ENCODE measurements around the gene IFITM10. TPM values are rescaled to one million over a fixed set of nuclear protein-coding genes. Genes with fewer than 3 reads are reported as not detected.

IFITM10 gene
- total RNA-seq, 4 donors from 2014 or later, result 0.13 to 0.85 (median 0.31) TPM; not detected in 1

- Histone ChIP-seq H3K27ac (no peak overlapping the region), H3K9me3 (peaks cover 0 to 22% (median 0%) of the 10 kb centered on the region in 3 donors), H3K27me3 (peaks cover 100% of the 10 kb centered on the region), H3K36me3 (no peaks in the 10 kb centered on the region), H3K4me1 (peaks cover 0 to 8% (median 0%) of the 10 kb centered on the region in 3 donors), H3K4me3 (no peak overlapping the region)
- no peak for ATAC-seq
- no peak for TF ChIP-seq EP300 (IDR thresholded peaks at IDR 0.05)
- TF ChIP-seq, protein P1, sequence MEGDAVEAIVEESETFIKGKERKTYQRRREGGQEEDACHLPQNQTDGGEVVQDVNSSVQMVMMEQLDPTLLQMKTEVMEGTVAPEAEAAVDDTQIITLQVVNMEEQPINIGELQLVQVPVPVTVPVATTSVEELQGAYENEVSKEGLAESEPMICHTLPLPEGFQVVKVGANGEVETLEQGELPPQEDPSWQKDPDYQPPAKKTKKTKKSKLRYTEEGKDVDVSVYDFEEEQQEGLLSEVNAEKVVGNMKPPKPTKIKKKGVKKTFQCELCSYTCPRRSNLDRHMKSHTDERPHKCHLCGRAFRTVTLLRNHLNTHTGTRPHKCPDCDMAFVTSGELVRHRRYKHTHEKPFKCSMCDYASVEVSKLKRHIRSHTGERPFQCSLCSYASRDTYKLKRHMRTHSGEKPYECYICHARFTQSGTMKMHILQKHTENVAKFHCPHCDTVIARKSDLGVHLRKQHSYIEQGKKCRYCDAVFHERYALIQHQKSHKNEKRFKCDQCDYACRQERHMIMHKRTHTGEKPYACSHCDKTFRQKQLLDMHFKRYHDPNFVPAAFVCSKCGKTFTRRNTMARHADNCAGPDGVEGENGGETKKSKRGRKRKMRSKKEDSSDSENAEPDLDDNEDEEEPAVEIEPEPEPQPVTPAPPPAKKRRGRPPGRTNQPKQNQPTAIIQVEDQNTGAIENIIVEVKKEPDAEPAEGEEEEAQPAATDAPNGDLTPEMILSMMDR (IDR thresholded peaks at IDR 0.05), result no peak
- no peak for TF ChIP-seq POLR2AphosphoS5 (IDR thresholded peaks at IDR 0.05)
- no peak for TF ChIP-seq POLR2A (IDR thresholded peaks at IDR 0.05)
- WGBS, 2 donors (ENCODE audit: low coverage in 1 of 2), result 53 to 68% methylated on average over 4 to 8 of the region's 14 CpGs
Observed at GRCh38 chr11:1733009-1733715, 17.2 kb downstream of the IFITM10 start.

DNA sequence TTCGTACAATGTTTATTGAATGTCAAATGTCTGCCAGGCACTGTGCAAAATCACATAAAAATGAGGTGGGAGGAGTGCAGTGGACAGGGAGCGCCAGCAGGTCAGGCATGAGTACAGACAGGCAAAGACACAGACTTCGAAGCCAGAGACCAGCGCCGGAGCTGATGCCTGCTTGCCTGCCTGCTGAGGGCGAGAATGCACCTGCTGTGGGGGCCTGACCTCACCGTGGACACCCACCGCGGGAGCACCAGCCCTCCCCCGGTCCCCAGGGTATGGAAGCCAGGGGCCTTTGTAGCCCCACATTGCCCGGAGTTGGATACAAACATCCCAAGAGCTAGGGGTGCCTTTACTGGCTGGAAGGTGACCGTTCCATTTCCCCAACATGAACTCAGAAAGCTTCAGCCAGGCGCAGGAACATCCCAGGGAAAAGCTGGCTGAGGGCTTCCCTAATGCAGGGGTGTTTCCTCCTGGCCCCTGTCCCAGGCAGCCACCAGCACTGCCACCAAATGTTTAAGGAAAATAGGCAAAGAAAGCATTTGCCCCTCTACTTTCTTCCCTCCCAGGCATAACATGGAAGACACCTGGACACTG, 17.9 kb downstream of the IFITM10 start:
- no peaks in the 10 kb centered on the region for H3K36me3 ChIP-seq
- no peak for ATAC-seq
- H3K27me3 ChIP-seq, result peaks cover 100% of the 10 kb centered on the region
- TF ChIP-seq EP300 (IDR thresholded peaks at IDR 0.05), result no peak
- no peak for TF ChIP-seq POLR2A (IDR thresholded peaks at IDR 0.05)
- TF ChIP-seq, protein P1 (IDR thresholded peaks at IDR 0.05), result no peak
- TF ChIP-seq POLR2AphosphoS5 (IDR thresholded peaks at IDR 0.05), result no peak
- WGBS, 2 donors (ENCODE audit: low coverage in 1 of 2), result 15 to 26% methylated on average over 6 to 10 of the region's 13 CpGs
- H3K9me3 ChIP-seq, result peaks cover 0 to 18% (median 0%) of the 10 kb centered on the region in 3 donors
- H3K4me1 ChIP-seq, result peaks cover 0 to 8% (median 0%) of the 10 kb centered on the region in 3 donors
- no peak overlapping the region for H3K4me3 ChIP-seq
- no peak overlapping the region for H3K27ac ChIP-seq

DNA sequence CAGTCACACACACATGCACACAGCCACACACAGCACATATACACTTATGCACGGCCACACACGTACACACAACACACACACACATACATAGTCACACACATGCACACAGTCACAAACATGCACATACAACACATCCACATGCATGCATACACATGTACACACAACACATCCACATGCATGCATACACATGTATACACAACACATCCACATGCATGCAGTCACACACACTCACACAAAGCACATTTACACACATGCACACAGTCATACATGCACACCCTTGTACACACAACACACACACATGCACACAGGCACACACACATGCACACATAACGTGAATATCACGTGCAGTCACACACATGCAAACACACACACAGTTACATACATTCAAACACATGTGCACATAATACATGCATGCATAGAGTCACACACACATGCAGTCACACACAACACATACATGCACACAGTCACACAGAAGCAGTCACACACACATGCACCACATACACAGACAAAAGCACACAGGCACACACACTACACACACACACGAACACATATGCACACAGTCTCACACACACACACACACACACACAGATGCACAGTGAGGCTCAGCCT, 18.8 kb downstream of the IFITM10 start:
- 66 to 77% methylated on average over 3 of the region's 5 CpGs for WGBS, 2 donors (ENCODE audit: low coverage in 1 of 2)
- TF ChIP-seq, protein P1 (IDR thresholded peaks at IDR 0.05), result no peak
- Histone ChIP-seq H3K9me3 (peaks cover 0 to 11% (median 0%) of the 10 kb centered on the region in 3 donors), H3K4me1 (peaks cover 0 to 8% (median 0%) of the 10 kb centered on the region in 3 donors), H3K4me3 (no peak overlapping the region), H3K27me3 (peaks cover 100% of the 10 kb centered on the region), H3K36me3 (no peaks in the 10 kb centered on the region), H3K27ac (no peak overlapping the region)
- no peak for ATAC-seq

DNA sequence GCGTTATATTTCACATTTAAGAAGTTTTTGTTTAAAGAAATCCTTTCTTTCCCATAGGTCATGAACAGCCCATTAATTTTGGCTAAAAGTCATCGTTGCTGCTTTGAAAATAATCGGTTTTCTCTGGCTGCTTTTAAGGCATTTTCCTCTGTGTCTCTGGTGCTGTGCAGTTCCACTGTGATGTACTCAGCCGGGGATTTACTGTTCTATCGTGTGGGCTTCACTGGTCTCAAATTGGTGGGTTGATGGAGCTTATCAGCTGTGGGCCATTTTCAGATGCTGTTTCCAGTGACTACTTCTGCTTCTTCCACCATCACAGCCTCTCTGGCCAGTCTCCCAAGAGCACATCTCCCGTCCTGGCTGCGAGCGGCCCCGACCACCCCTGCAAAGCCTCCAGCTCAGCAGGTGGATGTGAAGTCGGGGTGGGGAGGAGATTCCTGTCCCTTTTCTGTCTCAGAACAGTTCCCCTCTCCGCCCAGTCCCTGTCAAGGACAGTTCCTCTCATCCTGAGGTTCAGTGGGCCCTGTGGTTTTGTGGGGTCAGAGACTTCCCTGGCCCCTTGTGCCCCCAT, 20.3 kb downstream of the IFITM10 start:
- 27 to 34% methylated on average over 7 to 8 of the region's 11 CpGs for WGBS, 2 donors (ENCODE audit: low coverage in 1 of 2)
- TF ChIP-seq EP300 (IDR thresholded peaks at IDR 0.05) (no peak), POLR2A (IDR thresholded peaks at IDR 0.05) (no peak), POLR2AphosphoS5 (IDR thresholded peaks at IDR 0.05) (no peak)
- TF ChIP-seq, protein P1 (IDR thresholded peaks at IDR 0.05), result no peak
- H3K27me3 ChIP-seq, result peaks cover 96% of the 10 kb centered on the region
- ATAC-seq, result no peak
- H3K27ac ChIP-seq, result no peak overlapping the region
- no peaks in the 10 kb centered on the region for H3K36me3 ChIP-seq
- H3K4me1 ChIP-seq, result peaks cover 0 to 8% (median 0%) of the 10 kb centered on the region in 3 donors
- H3K9me3 ChIP-seq, result peaks cover 0 to 3% (median 0%) of the 10 kb centered on the region in 3 donors
- H3K4me3 ChIP-seq, result no peak overlapping the region
